ENCODE data around the gene SCN5A.

SCN5A gene

DNA sequence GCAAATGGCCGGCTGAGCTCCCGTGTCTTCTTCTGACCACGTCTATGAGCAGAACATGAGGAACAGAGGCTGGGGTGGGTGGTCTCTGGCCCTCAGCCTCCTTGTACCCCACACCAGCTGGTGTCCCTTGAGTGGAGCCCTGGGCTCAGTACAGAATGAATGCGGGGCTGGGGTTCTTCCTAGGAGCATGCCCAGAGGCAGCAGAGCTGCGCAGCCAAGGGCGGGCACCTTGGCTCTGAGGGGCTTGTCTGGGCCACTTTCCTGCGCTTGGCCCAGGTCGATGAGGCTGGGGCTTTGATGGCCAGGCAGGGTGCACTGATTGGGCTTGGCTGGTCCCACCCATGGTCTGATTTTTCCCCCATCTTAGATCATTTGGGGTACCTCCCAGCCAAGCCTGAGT is 6.4 kb downstream of the SCN5A start:
- H3K4me3 ChIP-seq (ENCODE audit: low read length): no peak overlapping the region
- no peaks in the 10 kb centered on the region for H3K9me3 ChIP-seq (ENCODE audit: insufficient read depth, low read length)
- no peaks in the 10 kb centered on the region for H3K79me2 ChIP-seq (ENCODE audit: low read length)
- no peak overlapping the region for H3K9ac ChIP-seq (ENCODE audit: low read length)
- no peak overlapping the region for H2AFZ ChIP-seq (ENCODE audit: low read depth, low read length)
- TF ChIP-seq, protein P1, sequence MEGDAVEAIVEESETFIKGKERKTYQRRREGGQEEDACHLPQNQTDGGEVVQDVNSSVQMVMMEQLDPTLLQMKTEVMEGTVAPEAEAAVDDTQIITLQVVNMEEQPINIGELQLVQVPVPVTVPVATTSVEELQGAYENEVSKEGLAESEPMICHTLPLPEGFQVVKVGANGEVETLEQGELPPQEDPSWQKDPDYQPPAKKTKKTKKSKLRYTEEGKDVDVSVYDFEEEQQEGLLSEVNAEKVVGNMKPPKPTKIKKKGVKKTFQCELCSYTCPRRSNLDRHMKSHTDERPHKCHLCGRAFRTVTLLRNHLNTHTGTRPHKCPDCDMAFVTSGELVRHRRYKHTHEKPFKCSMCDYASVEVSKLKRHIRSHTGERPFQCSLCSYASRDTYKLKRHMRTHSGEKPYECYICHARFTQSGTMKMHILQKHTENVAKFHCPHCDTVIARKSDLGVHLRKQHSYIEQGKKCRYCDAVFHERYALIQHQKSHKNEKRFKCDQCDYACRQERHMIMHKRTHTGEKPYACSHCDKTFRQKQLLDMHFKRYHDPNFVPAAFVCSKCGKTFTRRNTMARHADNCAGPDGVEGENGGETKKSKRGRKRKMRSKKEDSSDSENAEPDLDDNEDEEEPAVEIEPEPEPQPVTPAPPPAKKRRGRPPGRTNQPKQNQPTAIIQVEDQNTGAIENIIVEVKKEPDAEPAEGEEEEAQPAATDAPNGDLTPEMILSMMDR (IDR thresholded peaks at IDR 0.05; ENCODE audit: low read depth, low read length): no peak
- no peak for TF ChIP-seq EZH2phosphoT487 (IDR thresholded peaks at IDR 0.05; ENCODE audit: low read depth)
- no peaks in the 10 kb centered on the region for H4K20me1 ChIP-seq (ENCODE audit: insufficient read depth, low read length)
- no peak overlapping the region for H3K27ac ChIP-seq (ENCODE audit: low read length)
- H3K4me1 ChIP-seq (ENCODE audit: low read length): no peaks in the 10 kb centered on the region
- H3K27me3 ChIP-seq (ENCODE audit: low read depth, low read length): peaks cover 11% of the 10 kb centered on the region
- H3K36me3 ChIP-seq (replicated peaks; ENCODE audit: low read depth, low read length): no peaks in the 10 kb centered on the region
- H3K4me2 ChIP-seq (ENCODE audit: low read length): no peak overlapping the region

DNA sequence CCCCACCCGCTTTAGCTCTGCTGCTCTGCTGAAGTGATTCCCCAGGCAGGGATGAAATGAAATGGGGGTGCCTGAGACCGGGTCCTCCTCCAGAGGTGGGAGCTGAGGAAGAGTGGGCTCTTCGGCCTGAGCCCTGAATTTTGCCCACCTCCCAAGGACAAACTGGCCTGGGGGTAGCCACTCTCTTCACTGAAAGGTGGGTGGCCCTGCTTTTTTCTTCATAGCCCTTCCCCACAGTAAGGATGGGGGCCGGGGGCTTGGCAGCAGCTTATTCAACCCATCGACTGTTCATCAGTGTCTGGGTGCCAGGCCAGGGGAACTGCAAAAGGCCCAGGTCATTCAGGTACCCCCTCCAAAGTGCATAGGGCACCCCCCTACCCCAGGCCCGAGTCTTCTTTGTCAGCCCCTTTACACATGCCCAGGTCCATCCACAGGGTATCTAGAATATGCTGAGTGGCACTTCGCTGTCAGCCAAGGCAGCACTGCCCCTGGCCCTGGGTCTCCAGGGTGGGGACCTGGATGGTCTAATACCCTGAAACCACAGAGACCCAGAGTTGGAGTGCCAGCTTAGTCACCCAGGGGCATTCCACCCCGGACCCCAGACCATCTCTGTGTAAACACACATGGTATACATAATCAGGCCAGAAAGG is 7.9 kb downstream of the SCN5A start:
- H3K4me2 ChIP-seq (ENCODE audit: low read length): no peak overlapping the region
- H3K4me3 ChIP-seq (ENCODE audit: low read length): no peak overlapping the region

DNA sequence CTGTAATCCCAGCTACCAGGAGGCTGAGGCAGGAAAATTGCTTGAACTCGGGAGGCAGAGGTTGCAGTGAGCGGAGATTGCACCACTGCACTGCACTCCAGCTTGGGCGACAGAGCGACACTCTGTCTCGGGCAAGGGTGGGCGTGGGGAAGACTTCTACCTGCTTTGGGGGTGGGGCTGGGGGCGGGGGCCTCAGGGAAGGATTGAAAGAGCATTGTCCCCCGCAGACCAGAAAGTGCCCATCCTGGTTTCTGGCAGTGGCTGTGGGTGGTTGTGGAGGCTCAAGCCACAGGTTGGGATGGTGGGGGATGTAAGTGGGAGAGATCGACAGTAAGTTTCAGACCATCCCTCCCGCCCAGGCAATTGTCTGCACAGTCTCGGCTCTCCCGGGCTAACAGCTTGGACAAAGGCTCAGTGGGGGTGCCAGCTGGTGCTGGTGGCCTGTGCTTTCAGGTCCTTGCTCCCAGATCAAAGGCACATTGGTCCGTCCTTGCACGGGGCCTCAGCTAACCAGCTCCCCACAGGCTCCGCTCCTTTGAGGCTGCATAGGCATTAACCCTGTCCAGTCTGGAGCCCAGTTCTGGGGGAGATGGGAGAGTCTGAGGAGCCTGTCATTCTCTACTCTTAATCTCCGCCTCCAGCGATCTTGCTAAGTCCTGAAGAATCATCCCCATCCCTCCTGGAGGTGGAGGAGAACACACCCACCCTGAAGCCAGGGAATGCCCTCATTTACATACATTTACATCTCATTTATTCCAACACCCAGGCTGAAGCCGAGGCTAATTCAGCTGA is 8.6 kb downstream of the SCN5A start:
- Histone ChIP-seq H3K9me3 (ENCODE audit: insufficient read depth, low read length) (no peaks in the 10 kb centered on the region), H3K36me3 (replicated peaks; ENCODE audit: low read depth, low read length) (no peaks in the 10 kb centered on the region), H3K4me1 (ENCODE audit: low read length) (no peaks in the 10 kb centered on the region), H3K4me3 (ENCODE audit: low read length) (no peak overlapping the region), H3K27ac (ENCODE audit: low read length) (no peak overlapping the region), H3K79me2 (ENCODE audit: low read length) (no peaks in the 10 kb centered on the region), H3K9ac (ENCODE audit: low read length) (no peak overlapping the region), H3K4me2 (ENCODE audit: low read length) (no peak overlapping the region), H4K20me1 (ENCODE audit: insufficient read depth, low read length) (no peaks in the 10 kb centered on the region), H3K27me3 (ENCODE audit: low read depth, low read length) (peaks cover 27% of the 10 kb centered on the region), H2AFZ (ENCODE audit: low read depth, low read length) (no peak overlapping the region)
- TF ChIP-seq, protein P1 (IDR thresholded peaks at IDR 0.05; ENCODE audit: low read depth, low read length): no peak
- no peak for TF ChIP-seq EZH2phosphoT487 (IDR thresholded peaks at IDR 0.05; ENCODE audit: low read depth)

More for the DNA sequence above, 7.9 kb downstream of the SCN5A start:
- TF ChIP-seq, protein P1 (IDR thresholded peaks at IDR 0.05; ENCODE audit: low read depth, low read length): no peak
- H3K79me2 ChIP-seq (ENCODE audit: low read length): no peaks in the 10 kb centered on the region
- no peak overlapping the region for H2AFZ ChIP-seq (ENCODE audit: low read depth, low read length)
- no peaks in the 10 kb centered on the region for H3K36me3 ChIP-seq (replicated peaks; ENCODE audit: low read depth, low read length)
- H3K9ac ChIP-seq (ENCODE audit: low read length): no peak overlapping the region
- H3K9me3 ChIP-seq (ENCODE audit: insufficient read depth, low read length): no peaks in the 10 kb centered on the region
- H3K27ac ChIP-seq (ENCODE audit: low read length): no peak overlapping the region
- H3K4me1 ChIP-seq (ENCODE audit: low read length): no peaks in the 10 kb centered on the region
- no peaks in the 10 kb centered on the region for H4K20me1 ChIP-seq (ENCODE audit: insufficient read depth, low read length)
- peaks cover 20% of the 10 kb centered on the region for H3K27me3 ChIP-seq (ENCODE audit: low read depth, low read length)

- Histone ChIP-seq H3K9ac (ENCODE audit: low read length) (no peak overlapping the region), H2AFZ (ENCODE audit: low read depth, low read length) (no peak overlapping the region), H3K27me3 (ENCODE audit: low read depth, low read length) (peaks cover 45% of the 10 kb centered on the region), H3K79me2 (ENCODE audit: low read length) (no peaks in the 10 kb centered on the region), H3K9me3 (ENCODE audit: insufficient read depth, low read length) (no peaks in the 10 kb centered on the region), H3K4me3 (ENCODE audit: low read length) (no peak overlapping the region), H3K4me1 (ENCODE audit: low read length) (no peaks in the 10 kb centered on the region), H3K4me2 (ENCODE audit: low read length) (no peak overlapping the region), H3K36me3 (replicated peaks; ENCODE audit: low read depth, low read length) (no peaks in the 10 kb centered on the region), H3K27ac (ENCODE audit: low read length) (no peak overlapping the region), H4K20me1 (ENCODE audit: insufficient read depth, low read length) (no peaks in the 10 kb centered on the region)
- TF ChIP-seq, protein P1 (IDR thresholded peaks at IDR 0.05; ENCODE audit: low read depth, low read length): no peak
- TF ChIP-seq EZH2phosphoT487 (IDR thresholded peaks at IDR 0.05; ENCODE audit: low read depth): no peak
Measured at GRCh38 chr3:38638354-38638753, 11.1 kb downstream of the SCN5A start.

All from OCI-LY3 (cell line).